DMS79 (cell line): ENCODE results near the gene MEMO1.
A peak's percentile ranks its signal among the peaks of the same experiment; 100 is the strongest.
"Not testable (repeated sequence)": the region's sequence is repeated elsewhere in the genome, so short reads cannot be mapped to it uniquely, and the experiment has no call there.

Experiments used
- DNase-seq: peaks from one replicate; lab custom pipeline; 2025; lab: John Stamatoyannopoulos, UW

MEMO1 gene

GRCh38 chr2:32010670-32011484 lies at the start of gene MEMO1:
Gene MEMO1, minus strand, starts transcription at chr2:32011008. Its CDS starts 761 bp downstream, at chr2:32010247.
- DNase-seq: peak; percentile 93

GRCh38 chr2:32060266-32060665 lies 49.5 kb upstream of the MEMO1 start:
- DNase-seq: no peak

DNA sequence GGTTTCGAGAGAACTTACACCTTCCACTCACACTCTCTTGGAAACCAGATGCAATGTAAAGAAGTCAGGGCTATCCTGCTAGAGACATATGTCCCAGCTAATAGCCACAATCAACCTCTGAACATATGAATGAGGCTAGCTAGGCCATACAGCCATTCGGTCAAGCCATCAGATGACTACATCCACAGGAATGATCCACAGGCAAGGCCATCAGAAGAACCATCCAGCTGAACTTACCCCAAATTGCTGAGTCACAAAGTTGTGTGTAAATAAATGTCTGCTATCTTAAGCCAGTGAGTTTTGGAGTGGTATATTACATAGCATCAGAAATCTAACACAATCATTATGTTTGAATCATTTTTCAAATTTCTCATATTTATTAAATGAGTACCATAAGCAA lies 47.3 kb upstream of the MEMO1 start:
- no peak for DNase-seq

GRCh38 chr2:32054583-32054982 lies 43.8 kb upstream of the MEMO1 start:
- DNase-seq: not testable (repeated sequence)

GRCh38 chr2:32051836-32052439 lies 41.1 kb upstream of the MEMO1 start:
- DNase-seq: no peak

DNA sequence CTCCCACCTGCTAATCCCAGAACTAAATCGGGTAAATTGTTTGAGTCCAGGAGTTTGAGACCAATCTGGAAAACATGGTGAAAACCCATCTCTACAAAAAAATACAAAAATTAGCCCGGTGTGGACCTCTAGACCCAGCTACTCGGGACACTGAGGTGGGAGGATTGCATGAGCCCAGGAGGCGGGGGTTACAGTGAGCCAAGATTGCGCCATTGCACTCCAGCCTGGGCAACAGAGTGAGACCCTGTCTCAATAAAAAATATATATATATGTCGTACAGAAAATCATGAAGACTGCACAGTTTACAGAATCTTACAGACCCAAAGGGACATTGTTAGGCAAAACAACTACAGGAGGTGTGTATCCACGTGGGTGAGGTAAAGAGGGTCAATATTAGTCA lies 32.8 kb upstream of the MEMO1 start:
- no peak for DNase-seq

GRCh38 chr2:32039447-32040219 lies 28.8 kb upstream of the MEMO1 start, which contains the start of gene DPY30:
Gene DPY30, minus strand, starts transcription at chr2:32039805. Its CDS starts 349 bp downstream, at chr2:32039456.
- DNase-seq: peak; percentile 73

GRCh38 chr2:32034198-32034887 lies 23.5 kb upstream of the MEMO1 start:
- DNase-seq: peak; percentile 60

DNA sequence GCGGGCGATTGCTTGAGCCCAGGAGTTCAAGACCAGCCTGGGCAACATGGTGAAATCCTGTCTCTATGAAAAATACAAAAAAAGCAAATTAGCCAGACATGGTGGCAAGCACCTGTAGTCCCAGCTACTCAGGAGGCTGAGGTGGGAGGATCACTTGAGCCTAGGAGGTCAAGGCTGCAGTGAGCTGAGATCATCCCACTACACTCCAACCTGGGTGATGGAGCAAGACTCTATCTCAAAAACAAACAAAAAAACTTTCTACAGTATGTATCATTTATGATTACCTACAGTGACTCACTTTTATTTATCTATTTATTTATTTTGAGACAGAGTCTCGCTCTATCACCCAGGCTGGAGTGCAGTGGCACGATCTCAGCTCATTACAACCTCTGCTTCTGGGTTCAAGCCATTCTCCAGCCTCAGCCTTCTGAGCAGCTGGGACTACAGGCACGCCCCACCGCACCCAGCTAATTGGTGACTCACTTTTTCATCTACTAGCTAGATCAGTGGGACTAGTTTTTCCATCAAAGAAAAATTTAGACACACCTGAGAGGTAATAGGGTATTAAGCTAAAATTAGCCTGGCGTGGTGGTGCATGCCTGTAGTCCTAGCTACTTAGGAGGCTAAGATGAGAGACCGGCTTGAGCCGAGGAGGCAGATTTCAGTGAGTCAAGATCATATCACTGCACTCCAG lies 8.1 kb upstream of the MEMO1 start:
- not testable (repeated sequence) for DNase-seq

- DNase-seq: no peak
Measured at GRCh38 chr2:32012872-32013271, 2.1 kb upstream of the MEMO1 start.

GRCh38 chr2:32011485-32011960 lies 715 bp upstream of the MEMO1 start:
- no peak for DNase-seq

- DNase-seq: not testable (repeated sequence)
Measured at GRCh38 chr2:32010280-32010669, 533 bp downstream of the MEMO1 start.

- no peak for DNase-seq
Measured at GRCh38 chr2:32009516-32010256, 1.1 kb downstream of the MEMO1 start.

DNA sequence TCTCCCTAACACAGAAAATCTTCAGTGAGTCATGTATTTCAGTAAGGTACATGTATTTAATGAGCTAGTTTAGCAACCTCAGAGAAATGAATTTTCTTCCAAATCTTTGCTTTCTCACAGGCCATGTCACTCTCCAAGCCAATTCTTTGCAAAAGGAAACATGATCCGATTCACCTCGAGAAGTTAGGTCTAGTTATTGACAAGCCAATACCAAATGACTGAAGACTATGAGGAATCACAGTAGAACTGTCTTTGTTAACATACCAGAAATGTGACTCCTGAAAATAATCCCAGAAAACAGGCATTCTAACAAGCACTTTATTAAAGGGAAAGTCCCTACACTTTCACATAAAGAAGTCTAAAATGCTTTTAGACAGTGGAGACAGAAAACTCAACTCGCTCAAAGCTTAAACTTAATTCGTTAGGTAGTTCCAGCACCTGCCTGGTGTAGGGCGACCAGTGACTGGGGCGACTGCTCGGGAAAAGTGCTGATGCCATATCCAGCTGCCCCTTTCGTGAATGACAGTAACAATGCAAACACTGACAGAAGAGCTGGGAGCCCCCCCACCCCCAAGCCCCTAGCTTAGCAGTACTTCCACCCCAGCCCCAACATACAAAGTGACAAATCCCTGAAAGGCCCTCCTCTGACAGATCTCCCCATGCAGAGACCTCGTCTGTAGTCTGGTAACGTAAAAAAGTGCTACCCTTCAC lies 1.8 kb downstream of the MEMO1 start:
- peak; percentile 9 for DNase-seq

- no peak for DNase-seq
Measured at GRCh38 chr2:32007121-32007391, 3.8 kb downstream of the MEMO1 start.

DNA sequence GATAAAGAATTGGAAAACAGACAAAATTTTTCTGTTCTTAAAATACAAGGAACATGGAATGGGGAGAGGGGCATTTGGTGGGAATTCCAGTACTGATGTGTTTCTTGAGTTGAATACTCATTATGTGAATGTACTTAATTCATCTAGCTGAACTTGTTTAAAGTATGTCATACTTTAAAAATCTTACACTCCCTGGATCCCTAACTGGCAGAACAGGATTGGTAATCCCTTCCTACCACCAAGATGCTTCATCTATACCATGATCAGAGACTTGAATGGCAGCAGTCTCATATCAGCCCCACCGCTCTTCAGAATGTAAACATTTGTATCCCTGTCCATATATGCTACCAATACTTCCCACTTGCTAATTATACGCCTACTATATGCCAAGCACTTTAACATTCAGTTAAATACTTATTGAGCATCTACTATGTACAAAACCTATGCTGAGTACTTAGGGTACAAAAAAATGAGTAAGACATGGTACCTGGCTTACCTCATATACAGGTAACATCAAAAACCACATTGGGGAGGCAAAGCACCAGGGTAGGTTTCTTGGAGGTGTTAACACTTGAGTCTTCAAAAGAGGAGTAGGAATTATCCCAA lies 5.3 kb downstream of the MEMO1 start:
- DNase-seq: no peak

GRCh38 chr2:32003791-32004190 lies 7.0 kb downstream of the MEMO1 start:
- no peak for DNase-seq

DNA sequence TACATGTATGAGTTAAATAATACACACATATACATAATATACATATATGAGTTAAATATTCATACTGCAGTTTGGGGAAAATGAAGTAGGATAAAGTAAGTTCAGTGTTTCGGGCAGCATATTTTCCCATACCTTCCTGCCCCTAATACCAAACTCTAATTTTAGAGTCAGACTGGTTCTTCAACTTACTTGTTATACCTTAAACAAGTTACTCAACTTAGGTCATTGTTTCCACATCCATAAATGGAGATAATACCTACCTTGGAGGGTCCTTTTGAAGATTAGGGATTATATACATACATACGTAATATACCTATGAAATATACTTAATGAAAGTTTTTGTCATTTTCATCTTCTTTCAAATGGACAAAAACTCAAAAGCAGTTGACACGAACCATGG lies 8.4 kb downstream of the MEMO1 start:
- DNase-seq: no peak

DNA sequence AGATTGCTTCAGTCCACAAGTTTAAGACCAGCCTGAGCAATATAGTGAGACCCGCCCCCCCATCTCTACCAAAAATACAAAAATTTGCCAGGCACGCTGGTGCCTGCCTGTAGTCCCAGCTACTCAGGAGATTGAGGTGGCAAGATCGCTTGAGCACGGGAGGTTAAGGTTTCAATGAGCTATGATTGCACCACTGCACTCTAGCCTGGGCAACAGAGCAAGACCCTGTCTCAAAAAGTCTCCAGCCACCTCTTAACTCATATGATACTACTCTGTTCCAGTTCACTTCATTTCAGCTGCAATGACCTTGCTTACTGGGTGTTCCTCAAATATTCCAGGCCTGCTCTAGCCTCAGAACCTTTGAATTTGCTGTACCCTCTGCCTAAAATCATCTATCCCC lies 11.4 kb downstream of the MEMO1 start:
- DNase-seq: no peak
